Non-pigmented ciliary epithelial cell (primary cell): ENCODE results near the gene SPTLC3.

ENCODE experiments used
- DNase-seq: peaks from one replicate; pipeline ENCODE4 v3.0.0-alpha.2; 2010; ENCODE audit warnings: low read depth

SPTLC3 gene

DNA sequence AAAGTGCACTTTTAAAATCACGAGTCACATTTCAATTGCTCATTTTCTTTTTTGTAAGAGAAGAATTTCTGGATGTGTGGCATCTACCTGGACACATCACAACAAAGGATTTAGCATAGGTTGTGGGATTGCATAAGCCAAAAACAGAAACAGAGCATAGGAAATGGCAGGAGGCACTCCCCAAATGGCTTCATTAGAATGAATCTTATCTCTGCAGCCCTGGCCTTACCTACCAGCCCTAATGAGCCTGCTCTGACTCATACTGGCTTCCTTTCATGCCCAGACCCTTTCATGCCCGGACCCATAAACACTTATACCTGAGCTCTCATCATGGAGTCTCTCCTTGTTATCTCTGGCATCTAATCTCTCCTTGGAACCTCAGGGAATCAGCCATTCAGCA, 23.9 kb upstream of the SPTLC3 start:
- DNase-seq, result no peak

GRCh38 chr20:12987261-12987660, 21.5 kb upstream of the SPTLC3 start:
- DNase-seq, result no peak

- DNase-seq, result no peak
These were observed 19.1 kb upstream of the SPTLC3 start for GRCh38 chr20:12989586-12990115.

GRCh38 chr20:12997128-12997655, 11.6 kb upstream of the SPTLC3 start:
- DNase-seq, result no peak

GRCh38 chr20:12998046-12998445, 10.7 kb upstream of the SPTLC3 start:
- DNase-seq, result no peak

DNA sequence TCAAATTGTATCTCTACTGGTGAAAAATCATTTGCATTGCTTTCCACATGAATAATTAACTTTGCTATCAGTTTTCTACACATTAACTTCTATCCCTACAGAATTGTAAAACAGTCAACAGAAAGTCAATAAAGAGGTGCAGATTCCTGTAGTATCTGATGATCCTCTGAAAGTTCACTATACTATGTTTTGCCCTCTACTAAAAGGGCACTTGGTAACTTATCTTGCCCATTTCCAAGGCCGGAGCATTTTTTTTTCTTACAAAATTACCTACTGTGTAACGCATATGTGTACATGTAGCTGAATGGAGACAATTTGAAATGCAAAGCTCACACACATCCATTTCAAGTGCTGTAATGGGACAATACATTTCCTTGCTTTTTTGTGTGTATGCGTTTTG, 9.6 kb upstream of the SPTLC3 start:
- no peak for DNase-seq

- no peak for DNase-seq
These were observed 6.5 kb upstream of the SPTLC3 start for GRCh38 chr20:13002251-13002650.

- no peak for DNase-seq
These were observed 1.9 kb upstream of the SPTLC3 start for GRCh38 chr20:13006825-13007224.

DNA sequence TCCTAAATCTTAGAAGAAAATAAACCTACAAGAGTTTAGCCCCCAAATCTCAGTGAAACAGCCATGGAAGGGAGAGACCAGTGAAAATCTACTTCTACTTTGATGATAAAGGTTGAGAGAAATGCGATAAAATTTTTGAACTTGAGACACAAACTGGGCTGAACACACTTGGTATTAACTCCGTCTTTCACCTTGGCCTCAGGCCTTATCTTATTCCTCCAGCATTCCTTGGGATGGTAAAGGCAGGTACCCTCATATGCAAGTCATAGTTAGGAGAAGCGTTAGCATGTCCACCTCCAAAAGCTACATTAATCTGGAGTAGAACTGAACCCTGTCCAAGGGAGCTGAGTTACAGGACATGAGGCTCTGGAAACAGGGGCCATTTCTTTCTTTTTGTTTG, 1.2 kb upstream of the SPTLC3 start:
- no peak for DNase-seq

- peak; percentile 76 for DNase-seq
These were observed 1.1 kb downstream of the SPTLC3 start for GRCh38 chr20:13009682-13010406.

DNA sequence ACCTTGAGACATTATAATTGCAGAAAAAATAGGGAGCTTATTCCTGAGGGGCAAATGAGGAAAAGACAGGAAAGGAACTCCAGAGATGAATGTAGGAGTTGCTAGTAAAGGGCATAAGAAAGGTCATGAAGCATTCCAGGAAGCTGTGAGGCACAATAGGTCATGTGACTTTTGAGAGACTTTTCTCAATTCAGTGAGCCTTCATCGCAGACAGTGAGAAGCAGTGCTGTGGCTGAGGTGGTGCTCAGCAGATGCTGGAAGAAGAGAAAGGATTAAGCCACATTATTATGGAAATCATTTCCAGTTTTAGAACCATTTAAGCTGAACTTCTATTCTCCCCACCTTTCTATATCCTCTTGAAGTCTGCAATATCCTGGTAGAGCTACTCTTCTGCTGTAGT, 4.1 kb downstream of the SPTLC3 start:
- DNase-seq, result no peak

- DNase-seq, result no peak
These were observed 4.6 kb downstream of the SPTLC3 start for GRCh38 chr20:13013411-13013810.

DNA sequence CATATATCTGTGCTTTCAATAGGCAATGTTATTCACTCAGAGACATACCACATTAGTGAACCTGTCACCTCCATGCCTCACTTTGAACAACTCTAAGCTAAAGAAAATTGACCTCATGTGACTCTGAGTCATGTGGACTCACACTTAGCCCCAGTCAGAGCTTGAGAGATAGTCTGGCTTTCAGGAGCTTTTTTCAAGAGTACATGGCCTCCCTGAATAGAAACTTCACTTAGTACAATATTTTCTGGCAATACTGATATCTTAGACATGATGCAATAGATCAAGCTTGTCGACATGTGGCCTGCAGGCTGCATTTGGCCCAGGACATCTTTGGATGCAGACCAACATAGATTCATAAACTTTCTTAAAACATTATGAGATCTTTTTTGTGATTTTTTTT, 8.5 kb downstream of the SPTLC3 start:
- no peak for DNase-seq

GRCh38 chr20:13017883-13018535, 9.2 kb downstream of the SPTLC3 start:
- DNase-seq, result no peak

GRCh38 chr20:13021205-13021970, 12.6 kb downstream of the SPTLC3 start:
- DNase-seq, result no peak

DNA sequence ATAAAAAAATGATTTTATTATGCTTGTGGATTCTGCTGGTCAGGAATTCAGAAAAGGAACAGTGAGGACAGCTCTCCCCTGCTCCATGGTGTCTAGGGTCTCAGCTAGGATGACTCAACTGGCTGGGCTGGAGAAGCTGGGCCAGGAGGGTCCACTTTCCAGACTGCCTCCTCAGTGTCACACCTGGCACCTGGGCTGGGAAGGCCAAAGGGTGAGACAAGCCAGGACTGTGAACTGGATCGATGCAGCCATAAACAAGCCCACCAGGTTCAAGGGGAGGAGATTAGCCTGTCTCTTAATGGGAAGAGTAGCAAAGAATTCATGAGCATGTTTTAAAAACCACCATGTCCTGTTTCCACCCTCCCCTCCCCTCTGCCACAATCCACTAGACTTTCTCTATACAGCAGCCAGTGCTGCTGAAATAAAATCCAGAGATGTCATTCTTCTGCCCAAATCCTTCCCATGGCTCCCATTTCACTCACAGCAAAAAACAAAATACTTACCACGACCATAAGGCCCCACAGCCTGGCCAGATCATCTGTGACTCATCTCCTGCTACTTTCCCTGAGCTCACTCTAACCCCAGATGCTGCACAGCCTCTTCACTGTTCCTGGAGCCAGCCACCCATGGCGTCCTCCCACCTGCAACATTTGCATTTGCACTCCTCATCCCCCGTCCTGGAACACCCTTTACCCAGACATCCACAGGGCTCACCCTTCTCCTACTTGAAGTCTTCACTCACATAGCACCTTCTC, 13.8 kb downstream of the SPTLC3 start:
- DNase-seq, result no peak

- DNase-seq, result no peak
These were observed 15.8 kb downstream of the SPTLC3 start for GRCh38 chr20:13024596-13024995.

DNA sequence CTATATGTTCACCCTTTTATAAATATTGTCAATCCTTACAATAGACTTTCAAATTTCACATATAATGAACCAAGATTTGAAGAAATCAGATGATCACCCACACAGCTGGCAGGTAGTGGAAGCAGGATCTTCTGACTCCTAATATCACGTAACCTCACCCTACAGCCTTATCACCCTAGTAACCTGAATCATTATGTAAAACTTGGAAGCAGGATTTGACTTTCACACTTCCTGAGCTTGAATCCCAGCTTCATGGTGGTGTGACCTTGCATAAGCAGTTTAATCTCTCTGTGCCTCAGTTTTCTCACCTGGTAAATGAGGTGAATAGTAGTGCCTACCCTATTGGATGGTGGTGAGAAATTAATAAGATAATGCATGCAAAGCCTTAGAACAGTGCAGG, 16.4 kb downstream of the SPTLC3 start:
- DNase-seq, result no peak

GRCh38 chr20:13028001-13028400, 19.2 kb downstream of the SPTLC3 start:
- no peak for DNase-seq

- DNase-seq, result no peak
These were observed 19.9 kb downstream of the SPTLC3 start for GRCh38 chr20:13028673-13029072.

DNA sequence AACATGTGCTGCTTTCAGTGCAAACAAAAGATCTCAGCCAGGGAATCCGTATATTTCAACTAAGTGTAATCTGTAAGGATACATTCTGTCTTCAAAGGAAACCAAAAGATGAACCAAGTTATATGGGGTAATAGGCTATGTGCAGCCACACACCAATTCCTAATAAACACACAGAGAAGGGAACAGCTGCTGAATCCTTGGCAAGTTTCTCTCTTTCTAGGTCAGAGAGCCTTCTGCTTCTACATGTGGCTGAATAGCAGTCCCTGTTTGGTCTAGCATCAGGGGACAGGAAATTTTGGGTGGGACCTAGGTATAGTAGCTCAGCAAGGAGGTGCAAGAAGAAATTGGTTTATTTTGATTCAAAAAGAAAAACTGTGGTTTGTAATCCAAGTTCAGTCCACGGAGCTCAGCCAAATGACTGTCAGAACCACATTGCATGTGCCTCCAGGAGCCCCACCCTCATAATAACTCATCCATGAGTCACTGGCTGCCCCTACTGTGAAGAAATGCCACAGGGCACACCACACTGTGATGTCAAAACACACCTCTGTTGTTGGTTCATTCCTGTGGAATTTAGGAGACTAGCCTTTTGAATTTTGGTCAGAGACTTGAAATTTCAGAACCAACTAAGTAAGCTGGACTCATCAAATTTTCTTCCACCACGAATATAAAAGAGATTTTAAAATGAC, 21.1 kb downstream of the SPTLC3 start:
- peak; percentile 84 for DNase-seq
